HG03139 (cell line): ENCODE data around the gene MRPS18A.

ENCODE experiments used
- ATAC-seq: cut with Tn5 transposase; IDR thresholded peaks from one replicate; pipeline ENCODE4 v1.9.1; 2021; ENCODE audit not compliant: unreplicated experiment

Gene MRPS18A

GRCh38 chr6:43687437-43688347 lies at the start of gene MRPS18A:
Gene MRPS18A (minus strand): TSS chr6:43687791. CDS start chr6:43687779, 12 bp downstream.
- ATAC-seq, result peak; percentile 83

GRCh38 chr6:43736844-43737243 lies 49.3 kb upstream of the MRPS18A start:
- ATAC-seq, result no peak

- no peak for ATAC-seq
These were observed 48.7 kb upstream of the MRPS18A start for GRCh38 chr6:43736211-43736786.

GRCh38 chr6:43735642-43736199 lies 48.1 kb upstream of the MRPS18A start:
- ATAC-seq, result no peak

- ATAC-seq, result no peak
These were observed 46.7 kb upstream of the MRPS18A start for GRCh38 chr6:43734294-43734665.

GRCh38 chr6:43733471-43734293 lies 46.1 kb upstream of the MRPS18A start:
- ATAC-seq, result no peak

GRCh38 chr6:43730634-43731033 lies 43.0 kb upstream of the MRPS18A start:
- ATAC-seq, result no peak

GRCh38 chr6:43729537-43729936 lies 41.9 kb upstream of the MRPS18A start:
- no peak for ATAC-seq

GRCh38 chr6:43728586-43728985 lies 41.0 kb upstream of the MRPS18A start:
- no peak for ATAC-seq

GRCh38 chr6:43727634-43728033 lies 40.0 kb upstream of the MRPS18A start:
- ATAC-seq, result no peak

- ATAC-seq, result no peak
These were observed 38.3 kb upstream of the MRPS18A start for GRCh38 chr6:43725643-43726580.

- no peak for ATAC-seq
These were observed 37.5 kb upstream of the MRPS18A start for GRCh38 chr6:43724914-43725642.

- ATAC-seq, result no peak
These were observed 36.8 kb upstream of the MRPS18A start for GRCh38 chr6:43724354-43724753.

GRCh38 chr6:43723737-43724295 lies 36.2 kb upstream of the MRPS18A start:
- ATAC-seq, result peak; percentile 61

- no peak for ATAC-seq
These were observed 35.4 kb upstream of the MRPS18A start for GRCh38 chr6:43722920-43723545.

- ATAC-seq, result no peak
These were observed 33.4 kb upstream of the MRPS18A start for GRCh38 chr6:43720999-43721398.

- ATAC-seq, result no peak
These were observed 31.9 kb upstream of the MRPS18A start for GRCh38 chr6:43719511-43719910.

GRCh38 chr6:43718387-43719105 lies 31.0 kb upstream of the MRPS18A start:
- no peak for ATAC-seq
